A172 (cell line): ENCODE measurements around the gene H19. TPM values are rescaled to one million over a fixed set of nuclear protein-coding genes. Genes with fewer than 3 reads are reported as not detected.

ENCODE experiments used
- DNase-seq: peaks from one replicate; pipeline ENCODE4 v3.0.0-alpha.2; 2015; ENCODE audit warnings: low spot score
- total RNA-seq: library from RNA; depleted of rRNA; stranded (reverse); fragments of >200 nt; shearing (Covaris generic); gene quantifications from 2 replicates; pipeline ENCODE4 v1.2.3, GENCODE V29; 2014; rRNA removed

Gene H19
- total RNA-seq, 1 experiment from 2014 or later = 2.7 TPM

DNA sequence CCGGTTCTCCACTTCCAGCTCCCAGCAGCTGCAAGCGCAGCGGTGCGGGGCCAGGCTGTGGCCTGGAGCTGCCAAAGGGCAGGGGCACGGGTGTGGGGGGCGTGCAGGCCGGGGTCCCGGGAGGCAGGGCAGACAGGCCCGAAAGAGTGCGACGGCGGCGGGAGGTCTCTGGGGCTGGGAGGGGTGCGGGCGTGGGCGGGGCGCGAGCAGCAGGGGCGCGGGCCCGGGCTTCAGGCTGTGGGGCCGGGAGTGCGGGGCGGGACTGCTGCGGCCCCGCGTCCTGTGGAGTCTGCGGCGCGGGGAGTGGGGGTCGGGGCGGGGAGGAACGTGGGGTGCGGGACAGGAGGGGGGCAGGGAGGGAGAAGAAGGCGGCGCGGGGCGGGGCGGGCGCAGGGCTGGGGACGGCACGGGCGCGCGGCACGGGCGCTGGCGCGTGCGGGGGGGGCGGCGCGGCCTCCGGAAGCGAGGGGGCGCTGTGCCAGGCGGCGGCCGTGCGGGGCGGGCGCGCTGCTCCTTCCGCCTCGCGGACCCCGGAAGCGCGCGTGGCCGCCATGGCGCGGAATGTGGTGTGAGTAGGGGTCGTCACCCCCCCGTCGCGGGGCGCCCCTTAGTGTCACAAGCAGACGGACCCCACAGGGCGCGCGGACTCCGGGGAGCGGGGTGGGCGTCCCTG lies 50.7 kb downstream of the H19 start, which contains the start of gene MRPL23:
Gene MRPL23, plus strand, starts transcription at position 521 of the 673 bp plus-strand sequence. Its CDS starts 31 bp downstream, at position 552.
- no peak for DNase-seq

Other genes starting within 250 kb of the H19 start
- 2.9 and 3.0 TPM in 2 replicates for gene IFITM10, start 247.2 kb downstream of the H19 start, total RNA-seq
- gene CTSD, start 233.9 kb downstream of the H19 start, total RNA-seq = 875 and 888 TPM in 2 replicates
- 2.1 TPM in 1 of 2 replicates, not detected in the other for gene SYT8, start 162.9 kb downstream of the H19 start, total RNA-seq
- gene TNNI2, start 158.9 kb downstream of the H19 start, total RNA-seq = not detected in 2 replicates
- 2.2 and 71.7 TPM in 2 replicates for gene LSP1, start 144.8 kb downstream of the H19 start, total RNA-seq
- gene PRR33, start 105.9 kb downstream of the H19 start, total RNA-seq = not detected in 2 replicates
- 0.46 TPM in 1 of 2 replicates, not detected in the other for gene TNNT3, start 78.1 kb downstream of the H19 start, total RNA-seq
- gene MRPL23, start 50.5 kb downstream of the H19 start, total RNA-seq = 281 and 292 TPM in 2 replicates
- 0.67 and 0.90 TPM in 2 replicates for gene IGF2, start 141.5 kb upstream of the H19 start, total RNA-seq
- gene INS, start 163.4 kb upstream of the H19 start, total RNA-seq = not detected in 2 replicates
- 0.26 and 0.43 TPM in 2 replicates for gene TH, start 174.0 kb upstream of the H19 start, total RNA-seq